Pancreas (tissue), 10 donors: ENCODE results near the gene SDC4. TPM values are rescaled to one million over a fixed set of nuclear protein-coding genes. Genes with fewer than 3 reads are reported as not detected.

Source experiments
- ATAC-seq, 4 donors: fragments of 200-7000 bp; cut with Tn5 transposase; one replicate each; pipeline versions ENCODE4 v1.8.0 to v1.9.1; 2020; ENCODE audit warnings: mild to moderate bottlenecking in 4 of 4, moderate library complexity in 4 of 4
- DNase-seq, 6 donors: peaks; one replicate each; pipeline ENCODE4 v3.0.0-alpha.2; 2020
- FAIRE-seq: peaks from 2 replicates; lab custom pipeline; 2012; peaks lifted over from hg19 to GRCh38; lab: Jason Lieb, UNC
- H3K27ac ChIP-seq, 4 donors: fragments of 200-600 bp; sonication (generic); 1 replicate in 3 of 4; 2 replicates in 1 of 4; pipeline versions ENCODE4 v1.5.0 to v1.8.0; 2020
- H3K27me3 ChIP-seq, 4 donors: fragments of 200-600 bp; one replicate each; pipeline ENCODE4 v1.8.0; 2021
- H3K36me3 ChIP-seq, 3 donors: fragments of 200-600 bp; sonication (generic) in 1 of 3; one replicate each; pipeline versions ENCODE4 v1.5.0 to v1.8.0; 2020 to 2021
- H3K4me1 ChIP-seq, 3 donors: fragments of 200-600 bp; one replicate each; pipeline ENCODE4 v1.8.0; 2021
- H3K4me3 ChIP-seq, 4 donors: fragments of 200-600 bp; sonication (generic) in 2 of 4; one replicate each; pipeline versions ENCODE4 v1.5.0 to v1.8.0; 2020 to 2021
- H3K9me3 ChIP-seq, 4 donors: fragments of 200-600 bp; one replicate each; pipeline ENCODE4 v1.8.0; 2021
- CTCF ChIP-seq, 4 donors: fragments of 200-600 bp; sonication (generic) in 3 of 4; IDR thresholded peaks; one replicate each; pipeline versions ENCODE4 v1.5.0 to v1.8.0; 2021; ENCODE audit warnings: antibody characterized with exemption in 4 of 4
- WGBS, 2 donors: extraction: QIAGEN DNeasy Blood & Tissue Kit; methylation state at CpG; one replicate each; pipeline ENCODE4 v1.1.7; 2013; 5-methylcytosine and 5-hydroxymethylcytosine counted together
- intact Hi-C, 3 donors: fragments of 100-400 bp; cut with DNase I; formaldehyde crosslinking; loops; one replicate each; pipeline versions ENCODE4 v1.11.1 to v1.14.2; 2022
- polyA plus RNA-seq, 2 donors: library from polyadenylated mRNA; stranded (reverse); fragments of 200-250 nt; gene quantifications; one replicate each; pipeline ENCODE4 v1.2.3, GENCODE V29; 2013
- total RNA-seq, 6 donors: library from RNA; stranded (reverse); fragmentation: NEBNext Ultra II Directional in 4 of 6; extraction: Animal tissue kit (Norgen Biotek cat#: 25700) in 4 of 6; gene quantifications; one replicate each; pipeline versions ENCODE4 v1.2.1 to v1.2.4, GENCODE V29; 2021 to 2023
- donor health status: healthy with polysubstance abuse.
- donor health status: DM: no; HTN: no; CAD: no; lungs with moderate emphysema.
- donor health status: DM: no; HTN: no; CAD: no.
- donor health status: control.
- donor health status: control.
- donor health status: Bipolar disorder and iron deficiency.
- donor health status: DM: yes; HTN: yes; CAD: no.
- donor health status: DM: no; HTN: no; CAD: no.
- donor health status: DM: no; HTN: no; CAD: no.
- donor health status: DM: yes; HTN: yes; CAD: no.

Gene SDC4
- total and polyA plus RNA-seq, 8 donors, result 48.2 to 208 (median 55.0) TPM

DNA sequence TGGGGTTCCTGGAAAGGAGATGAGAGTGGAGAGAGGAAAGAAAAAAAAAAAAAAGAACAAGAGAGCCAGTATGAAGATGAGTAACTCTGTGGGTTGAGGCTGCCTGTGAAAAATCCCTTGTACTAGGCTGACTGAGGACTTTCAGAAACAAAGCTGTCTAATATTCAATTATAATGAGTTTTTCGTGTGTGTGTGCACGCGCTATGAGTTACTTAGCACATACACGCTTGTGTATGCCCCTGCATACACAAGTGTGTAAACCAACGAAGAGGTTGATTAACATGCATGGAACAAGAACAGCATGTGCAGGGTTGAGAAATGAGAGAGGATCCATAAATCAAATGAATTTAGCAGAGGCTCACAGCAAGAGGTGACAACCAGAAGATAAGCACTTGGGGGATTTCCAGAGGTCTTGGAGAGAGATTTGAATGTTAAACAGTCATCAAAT, 46.4 kb downstream of the SDC4 start:
- Histone ChIP-seq H3K27ac (no peak overlapping the region), H3K4me3 (no peak overlapping the region), H3K36me3 (no peaks in the 10 kb centered on the region), H3K4me1 (peaks cover 5 to 10% (median 9%) of the 10 kb centered on the region in 3 donors), H3K27me3 (no peaks in the 10 kb centered on the region), H3K9me3 (no peaks in the 10 kb centered on the region)
- DNase-seq (no peak), ATAC-seq (no peak), FAIRE-seq (no peak)
- TF ChIP-seq CTCF (IDR thresholded peaks at IDR 0.05), result no peak
- WGBS, 2 donors, result 68 to 75% methylated on average over 5 of the region's 5 CpGs
- intact Hi-C loops, result no loop called here

DNA sequence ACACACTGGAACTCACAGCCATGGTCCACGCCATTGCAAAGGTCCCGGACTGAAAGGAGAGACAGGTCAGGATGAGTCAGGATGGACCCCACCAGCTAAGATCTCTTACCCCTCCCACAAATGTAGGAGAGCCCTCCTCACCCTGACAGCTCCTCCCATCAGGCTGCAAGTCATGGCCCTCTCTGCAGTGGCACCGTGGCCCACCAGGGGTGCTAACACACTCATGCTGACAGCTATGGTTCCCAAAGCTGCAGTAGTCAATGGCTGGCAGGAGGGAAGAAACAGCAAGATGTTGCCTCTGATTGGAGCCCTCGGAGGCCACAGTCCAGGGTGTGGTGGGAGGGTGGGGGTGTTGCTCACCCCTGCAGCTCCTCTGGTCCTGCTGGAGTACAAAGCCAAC, 47.3 kb downstream of the SDC4 start:
- WGBS, 2 donors, result 61 to 73% methylated on average over 4 of the region's 4 CpGs
- no peak overlapping the region for H3K4me3 ChIP-seq
- H3K27me3 ChIP-seq, result no peaks in the 10 kb centered on the region

GRCh38 chr20:45299786-45300185, 48.4 kb downstream of the SDC4 start:
- peaks cover 0 to under 1% (median 0%) of the 10 kb centered on the region in 3 donors for H3K4me1 ChIP-seq
- intact Hi-C loops, result no loop called here
- FAIRE-seq (no peak), DNase-seq (no peak), ATAC-seq (no peak)
- no peak overlapping the region for H3K4me3 ChIP-seq
- 90 to 94% methylated on average over 5 to 6 of the region's 6 CpGs for WGBS, 2 donors
- TF ChIP-seq CTCF (IDR thresholded peaks at IDR 0.05), result no peak
- no peak overlapping the region for H3K27ac ChIP-seq
- H3K36me3 ChIP-seq, result no peaks in the 10 kb centered on the region
- H3K27me3 ChIP-seq, result no peaks in the 10 kb centered on the region
- no peaks in the 10 kb centered on the region for H3K9me3 ChIP-seq

More for the DNA sequence above, 47.3 kb downstream of the SDC4 start:
- Histone ChIP-seq H3K36me3 (no peaks in the 10 kb centered on the region), H3K4me1 (peaks cover 2 to 9% (median 5%) of the 10 kb centered on the region in 3 donors), H3K9me3 (no peaks in the 10 kb centered on the region), H3K27ac (no peak overlapping the region)
- intact Hi-C loops, result no loop called here
- DNase-seq, result peak in 1 of 6 donors; percentile 27
- FAIRE-seq, result no peak
- no peak for TF ChIP-seq CTCF (IDR thresholded peaks at IDR 0.05)
- no peak for ATAC-seq

- WGBS, 2 donors, result 92 to 95% methylated on average over 52 of the region's 52 CpGs
- no peaks in the 10 kb centered on the region for H3K9me3 ChIP-seq
- intact Hi-C loops, result no loop called here
- DNase-seq (peak in 1 of 6 donors; percentile 65), FAIRE-seq (no peak), ATAC-seq (no peak)
- no peak for TF ChIP-seq CTCF (IDR thresholded peaks at IDR 0.05)
- H3K27ac ChIP-seq, result no peak overlapping the region
- no peaks in the 10 kb centered on the region for H3K27me3 ChIP-seq
- H3K4me1 ChIP-seq, result no peaks in the 10 kb centered on the region
- no peaks in the 10 kb centered on the region for H3K36me3 ChIP-seq
- H3K4me3 ChIP-seq, result no peak overlapping the region
These were observed 50.3 kb downstream of the SDC4 start for GRCh38 chr20:45297786-45298497.

DNA sequence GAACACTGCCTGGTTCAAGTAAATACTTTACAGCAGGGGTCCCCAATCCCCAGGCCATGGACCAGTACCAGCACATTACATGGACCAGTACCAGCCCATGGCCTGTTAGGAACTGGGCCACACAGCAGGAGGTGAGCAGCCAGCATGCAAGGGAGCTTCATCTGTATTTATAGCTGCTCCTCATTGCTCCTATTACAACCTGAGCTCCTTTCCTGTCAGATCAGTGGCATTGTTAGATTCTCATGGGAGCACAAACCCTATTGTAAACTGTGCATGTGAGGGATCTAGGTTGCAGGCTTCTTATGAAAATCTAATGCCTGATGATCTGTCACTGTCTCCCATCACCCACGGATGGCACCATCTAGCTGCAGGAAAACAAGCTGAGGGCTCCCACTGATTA, 53.6 kb downstream of the SDC4 start:
- ATAC-seq, result no peak
- no peak for FAIRE-seq
- 92 to 97% methylated on average over 1 of the region's 1 CpG for WGBS, 2 donors
- H3K27me3 ChIP-seq, result no peaks in the 10 kb centered on the region
- no peak for TF ChIP-seq CTCF (IDR thresholded peaks at IDR 0.05)
- intact Hi-C loops, result loop anchor here in 1 of 3 donors (5.0 kb wide), 1 partner anchor 192 kb away; the partner anchor contains the start of gene KCNS1
- H3K4me3 ChIP-seq, result no peak overlapping the region
- no peaks in the 10 kb centered on the region for H3K36me3 ChIP-seq
- no peak for DNase-seq
- H3K27ac ChIP-seq, result no peak overlapping the region
- no peaks in the 10 kb centered on the region for H3K9me3 ChIP-seq
- peaks cover 0 to 5% (median 0%) of the 10 kb centered on the region in 3 donors for H3K4me1 ChIP-seq
